ENCODE data around the gene GATAD2A.
"Not testable (repeated sequence)": the region's sequence is repeated elsewhere in the genome, so short reads cannot be mapped to it uniquely, and the experiment has no call there.

Gene GATAD2A, protein sequence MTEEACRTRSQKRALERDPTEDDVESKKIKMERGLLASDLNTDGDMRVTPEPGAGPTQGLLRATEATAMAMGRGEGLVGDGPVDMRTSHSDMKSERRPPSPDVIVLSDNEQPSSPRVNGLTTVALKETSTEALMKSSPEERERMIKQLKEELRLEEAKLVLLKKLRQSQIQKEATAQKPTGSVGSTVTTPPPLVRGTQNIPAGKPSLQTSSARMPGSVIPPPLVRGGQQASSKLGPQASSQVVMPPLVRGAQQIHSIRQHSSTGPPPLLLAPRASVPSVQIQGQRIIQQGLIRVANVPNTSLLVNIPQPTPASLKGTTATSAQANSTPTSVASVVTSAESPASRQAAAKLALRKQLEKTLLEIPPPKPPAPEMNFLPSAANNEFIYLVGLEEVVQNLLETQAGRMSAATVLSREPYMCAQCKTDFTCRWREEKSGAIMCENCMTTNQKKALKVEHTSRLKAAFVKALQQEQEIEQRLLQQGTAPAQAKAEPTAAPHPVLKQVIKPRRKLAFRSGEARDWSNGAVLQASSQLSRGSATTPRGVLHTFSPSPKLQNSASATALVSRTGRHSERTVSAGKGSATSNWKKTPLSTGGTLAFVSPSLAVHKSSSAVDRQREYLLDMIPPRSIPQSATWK

DNA sequence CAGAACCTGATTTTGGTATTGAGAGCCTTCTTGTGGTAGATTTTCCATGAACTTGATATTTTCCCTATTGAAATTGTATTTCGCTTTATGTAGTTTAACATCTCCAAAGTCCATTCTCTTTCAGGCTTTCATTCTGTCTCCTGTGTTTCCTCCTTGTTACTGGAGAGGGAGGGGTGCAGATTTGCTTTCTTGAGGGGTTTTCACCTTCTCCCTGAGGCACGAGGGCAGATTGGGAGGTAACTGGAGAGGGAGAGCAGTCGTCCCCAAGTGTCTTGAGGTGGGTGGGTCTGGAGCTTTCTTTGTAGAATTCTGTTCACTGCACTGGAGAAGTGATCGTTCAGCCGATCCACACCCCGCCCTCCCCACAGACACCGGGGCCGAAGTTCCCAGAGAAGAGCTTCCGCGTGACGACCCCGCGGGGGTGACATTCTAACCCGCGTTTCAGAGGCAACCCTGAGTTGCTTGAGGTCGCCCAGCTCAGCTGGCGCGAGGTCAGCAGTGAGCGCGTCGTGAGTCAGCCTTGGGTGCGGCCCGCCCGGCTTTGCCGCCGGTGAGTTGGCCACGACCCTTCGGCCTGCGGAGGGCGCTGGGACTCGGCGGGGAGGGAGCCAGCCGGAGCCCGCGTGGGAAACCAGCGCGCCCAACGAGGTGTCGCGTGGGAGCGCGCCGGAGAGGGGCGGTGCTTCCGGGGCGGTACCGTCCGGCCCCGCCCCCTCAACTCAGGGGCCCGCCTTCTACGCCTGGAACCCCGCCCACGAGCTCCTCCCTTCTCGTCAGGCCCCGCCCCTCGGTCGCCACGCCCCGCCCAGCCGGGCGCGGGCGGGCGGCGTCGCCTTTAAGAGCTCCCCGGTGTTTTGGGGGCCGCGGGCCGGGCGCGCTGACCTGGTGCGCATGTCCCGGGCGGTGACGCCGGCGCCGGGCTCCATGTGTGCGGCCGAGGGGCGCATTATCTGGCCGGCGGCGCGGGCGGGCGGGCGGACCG lies at the start of gene GATAD2A:
TSS of gene GATAD2A (plus strand) at position 797 of the 982 bp plus-strand sequence. CDS start 59,671 bp downstream, outside the sequence.
- peak; percentile 95 for DNase-seq

DNA sequence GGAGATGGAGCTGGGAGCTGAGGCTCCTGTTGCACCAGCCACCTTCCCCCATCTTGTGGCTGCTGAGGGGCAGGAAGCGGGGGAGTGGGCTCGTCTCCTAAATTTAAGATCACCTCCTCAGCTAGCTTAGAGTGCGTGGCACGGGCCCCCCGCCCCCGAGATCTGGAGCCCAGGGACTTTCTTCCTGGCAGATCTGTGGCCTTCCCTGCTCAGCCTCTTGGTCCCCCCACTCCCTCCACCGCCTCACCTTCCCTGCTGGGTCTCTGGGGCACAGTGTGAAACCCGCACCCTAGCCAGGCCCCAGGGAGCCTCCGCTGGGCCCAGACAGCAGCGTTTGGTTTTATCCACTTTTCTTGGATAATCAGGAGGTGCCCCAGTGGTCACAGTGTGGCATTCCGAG lies 49.0 kb upstream of the GATAD2A start:
- DNase-seq: no peak

DNA sequence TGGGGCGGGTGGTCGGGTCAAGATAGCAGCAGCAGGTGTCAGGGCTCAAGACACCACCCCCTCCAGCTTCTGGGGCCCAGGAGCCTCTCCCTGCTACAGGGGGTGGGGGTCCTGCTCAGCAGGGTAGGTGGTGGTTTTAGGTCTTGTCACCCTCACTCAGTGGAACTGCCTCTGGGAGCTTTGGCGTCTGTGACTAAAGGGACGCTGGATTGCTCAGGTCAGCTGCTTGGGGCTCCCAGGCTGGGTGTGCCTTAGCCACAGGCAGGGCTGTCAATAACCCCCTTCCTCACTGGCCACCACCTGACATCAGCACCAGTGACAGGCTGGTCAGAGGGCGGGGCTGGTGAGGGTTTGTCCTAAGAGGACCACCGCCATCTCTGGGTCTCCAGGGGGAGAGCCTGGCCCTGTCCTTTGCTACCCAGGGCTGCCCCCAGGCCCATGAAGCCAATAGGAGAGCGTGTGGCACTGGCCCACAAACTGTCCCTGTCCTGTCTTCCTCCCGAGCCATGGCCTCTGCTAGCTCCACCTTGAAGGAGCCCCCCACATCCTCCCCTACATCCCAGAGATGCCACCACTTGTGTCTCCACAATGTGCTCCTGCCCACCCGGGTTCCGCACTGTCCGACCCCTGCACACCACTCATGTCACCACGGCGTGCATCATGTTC lies 48.4 kb upstream of the GATAD2A start:
- DNase-seq: no peak

DNA sequence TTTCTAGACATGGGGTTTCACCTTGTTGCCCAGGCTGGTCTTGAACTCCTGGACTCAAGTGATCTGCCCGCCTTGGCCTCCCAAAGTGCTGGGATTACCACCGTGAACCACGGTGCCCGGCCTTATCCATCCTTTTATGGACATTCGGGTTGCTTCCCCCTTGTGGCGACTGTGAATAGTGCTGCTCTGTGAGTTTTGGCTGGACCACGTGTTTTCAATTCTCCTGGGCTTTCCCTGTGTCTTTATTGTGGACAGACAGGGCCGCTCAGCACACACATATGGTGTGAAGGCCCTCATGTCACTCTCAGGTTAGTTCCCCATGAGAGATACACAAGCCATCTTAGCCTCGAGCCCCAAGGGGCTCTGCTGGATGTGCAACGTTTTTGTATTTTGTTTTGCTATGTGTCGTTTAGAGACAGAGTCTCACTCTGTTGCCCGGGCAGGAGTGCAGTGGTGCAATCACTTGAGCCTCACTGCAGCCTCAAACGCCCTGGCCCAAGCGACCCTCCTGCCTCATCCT lies 44.3 kb upstream of the GATAD2A start:
- DNase-seq: peak; percentile 75

DNA sequence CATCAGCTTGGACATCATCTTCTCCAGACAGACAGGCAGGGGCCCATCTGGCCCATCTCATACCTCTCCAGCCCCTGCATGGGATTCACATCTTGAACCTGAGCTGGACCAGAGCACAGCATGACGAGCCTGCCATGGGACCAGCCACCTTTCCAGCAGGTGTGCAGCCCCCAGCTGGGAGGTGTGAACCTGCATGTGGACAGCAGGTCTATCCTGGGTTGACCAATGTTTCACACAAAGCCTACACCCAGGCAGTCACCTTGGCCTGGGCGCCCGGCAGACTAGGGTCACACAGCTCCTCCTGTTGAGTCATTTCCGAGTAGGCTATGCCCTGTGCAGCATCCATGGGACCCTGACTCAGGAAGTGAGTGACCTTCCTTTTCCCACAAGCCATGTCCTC lies 43.4 kb upstream of the GATAD2A start:
- DNase-seq: no peak

DNA sequence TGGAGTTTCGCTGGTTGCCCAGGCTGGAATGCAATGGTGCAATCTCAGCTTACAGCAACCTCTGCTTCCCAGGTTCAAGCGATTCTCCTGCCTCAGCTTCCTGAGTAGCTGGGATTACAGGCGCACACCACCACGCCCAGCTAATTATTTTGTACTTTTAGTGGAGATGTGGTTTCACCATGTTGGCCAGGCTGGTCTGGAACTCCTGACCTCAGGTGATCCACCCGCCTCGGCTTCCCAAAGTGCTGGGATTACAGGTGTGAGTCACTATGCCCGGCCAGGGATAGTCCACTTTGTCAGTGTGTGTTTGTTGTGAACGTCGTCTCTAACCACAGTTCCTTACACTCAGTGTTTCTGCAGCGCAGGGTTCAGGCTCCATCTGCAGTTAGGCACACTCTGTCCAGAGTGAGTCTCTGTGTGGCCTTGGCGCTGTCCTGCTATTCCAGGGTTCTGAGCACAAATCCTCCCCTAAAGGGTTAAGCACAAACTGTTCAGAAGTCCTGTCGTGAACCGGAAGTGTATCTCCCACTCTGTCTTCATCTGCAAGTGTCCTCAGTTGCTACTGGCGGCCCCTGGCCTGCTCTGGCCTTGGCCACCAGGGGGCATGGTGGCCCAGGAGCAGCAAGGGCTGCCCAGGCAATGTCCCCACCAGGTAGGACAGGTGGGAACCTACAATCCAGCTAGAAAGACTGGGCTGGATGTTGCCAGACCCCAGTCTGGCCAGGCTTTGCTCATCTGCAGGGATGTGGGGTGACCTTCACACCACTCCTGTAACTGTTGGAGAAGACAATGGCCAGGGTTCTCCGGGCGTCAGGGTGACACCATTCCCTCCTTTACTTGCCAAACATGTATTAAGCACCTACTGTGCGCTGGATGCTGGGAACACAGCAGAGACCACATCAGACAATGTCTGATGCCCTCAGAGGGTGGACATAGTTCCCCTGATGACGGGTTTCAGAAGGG lies 38.8 kb upstream of the GATAD2A start:
- DNase-seq: peak; percentile 74

DNA sequence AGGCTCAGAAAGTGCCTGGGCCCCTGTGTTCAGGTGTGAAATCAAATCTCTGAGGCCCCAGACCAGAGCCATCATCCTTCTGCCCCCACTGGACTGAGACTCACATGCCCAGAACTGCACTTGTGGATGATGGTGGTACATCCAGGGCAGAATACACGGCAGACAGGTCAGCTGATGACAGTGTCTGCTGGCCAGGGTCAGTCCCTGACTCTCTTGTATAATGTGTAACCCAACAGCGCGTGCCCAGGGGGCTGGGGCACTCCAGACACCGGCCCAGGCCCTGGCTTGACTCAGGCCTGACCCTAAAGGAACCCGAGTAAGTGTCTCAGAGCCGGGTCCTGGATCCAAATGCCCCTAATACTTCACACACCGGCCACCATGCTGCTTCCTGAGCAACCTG lies 37.4 kb upstream of the GATAD2A start:
- DNase-seq: no peak

DNA sequence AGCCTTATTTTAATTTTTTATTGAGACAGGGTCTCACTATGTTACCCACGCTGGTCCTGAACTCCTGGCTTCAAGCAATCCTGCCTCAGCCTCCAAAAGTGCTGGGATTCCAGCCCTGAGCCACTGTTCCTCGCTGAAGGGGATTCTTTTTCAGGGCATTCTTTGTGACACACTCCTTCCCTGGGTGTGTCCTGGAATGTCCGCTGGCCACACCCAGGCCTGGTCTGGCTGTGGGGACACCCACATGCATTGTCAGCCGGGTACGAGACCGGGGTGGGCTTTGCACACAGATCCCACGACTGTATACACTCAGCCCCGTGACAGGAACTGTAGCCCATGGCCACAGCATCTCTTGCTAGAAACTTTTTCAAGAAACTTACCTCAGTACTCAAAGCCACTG lies 34.4 kb upstream of the GATAD2A start:
- no peak for DNase-seq

DNA sequence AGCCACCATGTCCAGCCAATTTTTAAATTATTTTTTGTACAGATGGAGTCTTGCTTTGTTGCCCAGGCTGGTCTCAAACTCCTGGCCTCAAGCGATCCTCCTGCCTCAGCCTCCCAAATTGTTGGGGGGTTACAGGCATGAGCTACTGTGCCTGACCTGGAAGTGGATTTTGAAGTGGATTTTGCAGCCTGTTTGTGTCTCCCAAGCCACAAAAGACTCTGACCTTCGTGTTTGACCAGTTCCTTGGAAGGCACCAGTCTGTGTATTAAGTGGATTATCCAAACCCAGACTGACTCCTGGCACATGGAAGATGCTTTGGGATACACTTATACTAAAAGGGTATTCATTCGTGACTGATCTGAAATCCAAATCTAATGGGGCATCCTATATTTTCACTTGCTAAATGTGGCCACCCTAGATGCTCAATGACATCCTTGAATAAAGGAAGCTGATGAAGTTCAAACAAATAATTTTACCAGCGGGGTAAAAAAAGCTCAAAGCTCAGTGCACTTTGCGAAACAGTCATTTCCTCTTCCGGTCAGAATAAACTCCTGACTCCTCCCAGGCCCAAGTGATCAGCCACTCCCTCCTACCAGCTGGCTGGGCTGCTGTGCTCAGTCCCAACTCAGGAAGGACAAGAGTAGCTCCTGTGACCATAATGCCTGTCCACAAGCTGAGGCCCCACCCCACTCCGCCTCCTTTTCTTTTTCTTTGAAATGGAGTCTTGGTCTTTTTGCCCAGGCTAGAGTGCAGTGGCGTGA lies 32.6 kb upstream of the GATAD2A start:
- peak; percentile 64 for DNase-seq

DNA sequence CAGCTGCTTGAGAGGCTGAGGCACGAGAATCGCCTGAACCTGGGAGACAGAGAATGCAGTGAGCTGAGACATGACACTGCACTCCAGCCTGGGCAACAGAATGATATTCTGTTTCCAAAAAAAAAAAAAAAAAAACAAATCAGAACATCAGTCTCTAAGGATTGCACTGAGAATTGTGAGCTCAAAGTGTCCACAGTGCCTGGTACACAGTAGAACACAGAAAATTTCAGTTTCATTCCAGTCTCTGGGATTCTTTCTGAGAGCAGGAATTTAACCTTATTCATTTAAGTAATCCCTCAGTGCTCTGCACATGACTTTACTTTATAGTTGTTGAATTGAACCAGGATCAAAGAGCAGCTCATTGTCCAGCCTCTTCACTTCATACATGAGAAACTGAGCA lies 25.9 kb upstream of the GATAD2A start:
- no peak for DNase-seq

DNA sequence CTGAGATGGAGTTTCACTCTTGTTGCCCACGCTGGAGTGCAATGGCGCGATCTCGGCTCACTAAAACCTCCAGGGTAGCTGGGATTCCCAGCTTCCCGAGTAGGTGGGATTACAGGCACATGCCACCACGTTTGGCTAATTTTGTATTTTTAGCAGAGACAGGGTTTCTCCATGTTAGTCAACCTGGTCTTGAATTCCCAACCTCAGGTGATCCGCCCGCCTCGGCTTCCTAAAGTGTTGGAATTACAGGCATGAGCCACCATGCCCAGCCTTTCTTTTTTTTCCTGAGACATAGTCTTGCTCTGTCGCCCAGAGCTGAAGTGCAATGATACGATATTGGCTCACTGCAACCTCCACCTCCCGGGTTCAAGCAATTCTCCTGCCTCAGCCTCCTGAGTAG lies 25.2 kb upstream of the GATAD2A start:
- DNase-seq: not testable (repeated sequence)

DNA sequence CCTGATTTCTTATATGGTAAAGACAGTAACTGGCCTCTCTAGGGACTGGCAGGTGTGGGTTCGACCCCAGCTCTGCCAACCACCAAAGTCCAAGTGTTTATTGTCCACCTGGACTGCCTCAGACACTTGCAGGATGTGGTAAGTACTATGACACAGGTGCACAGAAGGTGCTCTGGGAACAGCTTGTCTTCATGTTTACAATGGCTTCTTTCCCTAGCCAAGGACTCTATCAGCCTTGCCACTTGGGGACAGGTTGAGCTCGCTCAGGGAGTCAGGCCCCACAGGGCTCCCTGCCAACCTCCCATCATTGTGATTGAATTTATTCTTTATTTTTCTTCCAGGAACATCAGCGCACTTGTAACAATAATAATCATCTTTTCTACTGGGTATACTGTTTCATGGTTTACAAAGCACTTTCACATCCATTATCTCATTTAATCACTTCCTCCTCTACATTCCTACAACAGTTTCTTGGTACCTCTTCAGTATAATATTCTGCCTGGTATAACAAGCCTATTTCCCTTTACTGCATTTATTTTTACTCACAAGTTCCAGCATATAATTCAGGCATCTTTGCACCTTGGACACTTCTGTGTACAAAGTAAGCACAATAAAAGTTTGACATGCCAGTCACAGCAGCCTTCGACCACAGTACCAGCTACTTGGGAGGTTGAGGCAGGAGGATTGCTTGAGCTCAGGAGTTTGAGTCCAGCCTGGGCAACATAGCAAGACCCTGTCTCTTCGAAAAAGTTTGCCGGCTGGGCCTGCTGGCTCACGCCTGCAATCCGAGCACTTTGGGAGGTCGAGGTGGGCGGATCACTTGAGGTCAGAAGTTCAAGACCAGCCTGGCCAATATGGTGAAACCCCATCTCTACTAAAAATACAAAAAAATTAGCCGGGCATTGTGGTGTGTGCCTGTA lies 24.2 kb upstream of the GATAD2A start:
- no peak for DNase-seq

DNA sequence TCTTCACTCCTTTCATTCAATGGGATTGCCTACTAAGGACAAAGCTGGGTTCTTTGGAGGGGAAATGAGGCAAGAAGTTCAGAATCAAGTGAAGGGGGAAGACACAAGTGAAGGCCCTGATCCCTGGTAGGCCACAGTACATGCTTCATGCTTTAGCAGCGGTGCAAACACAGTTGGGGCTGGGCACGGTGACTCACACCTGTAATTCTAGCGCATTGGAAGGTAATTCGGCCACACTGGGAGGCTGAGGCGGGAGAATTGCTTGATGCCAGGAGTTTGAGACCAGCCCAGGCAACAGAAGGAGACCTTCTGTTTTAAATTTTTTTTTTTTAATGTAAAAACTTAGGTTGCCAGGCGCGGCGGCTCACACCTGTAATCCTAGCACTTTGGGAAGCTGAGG lies 23.4 kb upstream of the GATAD2A start:
- no peak for DNase-seq

DNA sequence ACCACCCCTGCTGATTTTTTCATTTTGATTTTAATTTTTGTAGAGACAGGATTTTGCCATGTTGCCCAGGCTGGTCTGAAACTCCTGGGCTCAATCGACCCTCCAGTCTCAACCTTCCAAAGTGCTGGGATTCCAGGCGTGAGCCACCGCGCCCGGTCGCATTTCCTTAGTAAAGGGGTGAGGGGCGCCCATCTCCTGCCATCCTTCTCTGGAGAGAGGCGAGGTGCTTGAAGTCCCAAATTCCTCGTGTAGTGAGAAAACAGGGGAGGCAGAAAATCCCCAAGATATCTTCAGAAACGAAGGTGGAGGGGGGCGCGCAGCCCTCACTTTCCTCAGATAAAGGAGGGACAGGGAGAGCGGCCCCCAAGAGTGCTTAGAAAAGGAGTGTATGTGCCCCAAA lies 21.0 kb upstream of the GATAD2A start:
- DNase-seq: no peak

DNA sequence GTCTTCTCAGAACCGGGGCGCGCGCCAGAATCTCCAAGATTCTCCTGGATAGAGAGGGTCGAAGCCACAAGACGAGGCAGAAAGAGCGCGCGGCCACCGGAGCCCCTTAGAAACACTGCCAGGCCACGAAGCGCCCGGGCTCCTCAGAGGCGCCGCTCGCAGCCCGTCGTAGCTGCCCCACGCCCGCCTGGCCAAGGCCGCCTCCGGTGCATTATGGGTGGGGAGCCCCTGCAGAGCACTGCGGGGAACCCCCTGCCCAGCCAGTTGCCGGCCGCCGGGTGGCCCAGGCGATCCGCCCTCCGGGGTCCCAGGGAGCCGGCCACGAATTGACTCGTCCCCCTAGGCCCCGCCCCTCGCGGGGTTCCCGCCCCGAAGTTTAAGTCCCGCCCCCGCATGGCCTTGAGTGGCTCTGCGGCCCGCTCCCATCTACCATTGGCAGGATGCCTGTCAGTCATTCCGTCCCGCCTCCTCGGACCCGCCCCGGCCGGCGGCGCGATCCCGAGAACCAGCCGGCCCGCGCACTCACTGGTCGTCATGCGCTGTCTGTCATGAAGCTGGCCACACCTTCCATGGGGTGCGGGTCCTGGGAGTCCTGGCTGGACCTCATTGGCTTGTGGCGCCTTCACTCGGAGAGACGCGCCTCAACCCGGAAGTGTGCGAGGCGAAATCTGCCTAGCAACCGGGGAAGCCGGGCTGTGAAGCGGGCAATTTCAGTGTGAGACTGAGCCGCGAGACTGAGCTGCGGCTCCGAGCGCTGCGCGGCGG lies 20.2 kb upstream of the GATAD2A start:
- peak; percentile 99 for DNase-seq

DNA sequence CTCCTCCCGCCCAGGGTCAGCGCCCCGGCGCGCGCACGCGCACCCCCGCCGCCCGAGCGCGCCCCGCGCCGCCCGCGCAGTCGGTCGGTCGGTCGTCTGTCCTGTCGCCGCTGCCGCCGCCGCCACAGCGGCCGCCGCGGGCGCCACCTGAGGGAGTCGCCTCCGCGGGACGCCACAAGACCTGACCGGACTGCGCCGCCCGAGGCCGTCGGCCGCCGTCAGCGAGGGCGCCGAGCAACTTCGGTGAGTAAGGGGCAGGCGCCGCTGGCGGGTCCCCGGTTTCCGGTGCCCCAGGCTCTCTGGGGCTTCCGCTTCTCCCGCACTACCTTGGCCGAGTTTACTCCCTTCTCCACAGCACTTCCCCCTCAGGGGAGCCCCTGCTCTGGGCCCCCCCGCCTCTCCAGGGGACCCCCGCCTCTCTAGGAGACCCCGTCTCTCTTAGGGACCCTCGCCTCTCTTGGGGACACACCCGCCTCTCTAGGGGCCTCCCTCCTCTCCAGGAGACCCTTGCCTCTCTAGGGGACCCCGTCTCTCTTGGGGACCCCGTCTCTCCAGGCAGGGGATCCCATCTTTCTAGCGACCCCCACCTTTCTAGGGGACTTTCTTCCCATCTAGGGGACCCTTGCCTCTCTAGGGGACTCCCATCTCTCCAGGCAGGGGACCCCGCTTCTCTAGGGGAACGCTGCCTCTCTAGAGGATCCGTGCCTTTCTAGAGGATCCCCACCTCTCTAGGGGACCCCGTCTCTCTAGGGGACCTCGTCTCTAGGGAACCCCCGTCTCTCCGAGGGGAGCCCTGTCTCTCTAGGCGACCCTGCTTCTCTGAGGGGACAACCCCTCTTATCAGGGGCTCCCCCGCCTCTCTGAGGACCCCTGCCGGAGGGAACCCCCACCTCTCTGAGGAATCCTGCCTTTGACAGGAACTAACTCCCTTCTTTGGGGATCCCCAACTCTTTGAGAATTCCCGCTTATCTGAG lies 19.3 kb upstream of the GATAD2A start:
- no peak for DNase-seq

DNA sequence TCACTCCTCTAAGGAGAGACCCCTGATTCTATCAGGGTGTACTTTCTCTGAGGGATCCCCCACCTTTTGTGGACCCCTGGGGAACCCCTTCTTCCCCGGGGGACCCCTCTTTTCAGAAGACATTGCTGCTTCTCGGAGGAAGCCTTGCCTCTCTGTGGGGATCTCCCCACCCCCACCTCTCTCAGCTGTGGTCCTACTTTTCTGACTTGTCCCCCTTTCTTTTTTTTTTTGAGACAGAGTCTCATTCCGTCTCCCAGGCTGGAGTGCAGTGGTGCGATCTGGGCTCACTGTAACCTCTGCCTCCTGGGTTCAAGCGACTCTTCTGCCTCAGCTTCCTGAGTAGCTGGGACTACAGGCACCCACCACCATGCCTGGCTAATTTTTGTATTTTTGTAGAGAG lies 18.4 kb upstream of the GATAD2A start:
- DNase-seq: no peak

Measured in HCEC 1CT (cell line).